Mesendoderm (in vitro differentiated cells): ENCODE data around the gene KLHL33.
A peak's percentile ranks its signal among the peaks of the same experiment; 100 is the strongest.

Experiments
- DNase-seq: peaks from one replicate; pipeline ENCODE4 v3.0.0; 2013
- H2AK5ac ChIP-seq: 2 replicates; pipeline ENCODE4 v1.6.1; 2013; ENCODE audit warnings: low read length, inconsistent platforms
- H2BK120ac ChIP-seq: 2 replicates; pipeline ENCODE4 v1.6.1; 2013; ENCODE audit warnings: low read depth, mild to moderate bottlenecking, low read length, moderate library complexity, mixed read lengths
- H2BK15ac ChIP-seq: replicated peaks from 2 replicates; pipeline ENCODE4 v1.6.1; 2013; ENCODE audit warnings: low read depth, mild to moderate bottlenecking, moderate library complexity
- H2BK5ac ChIP-seq: 2 replicates; pipeline ENCODE4 v1.6.1; 2013; ENCODE audit warnings: low read length, inconsistent platforms
- H3K18ac ChIP-seq: 2 replicates; pipeline ENCODE4 v1.6.1; 2013; ENCODE audit warnings: mild to moderate bottlenecking, low read length, mixed read lengths
- H3K23ac ChIP-seq: one replicate; pipeline ENCODE4 v1.6.1; 2013; ENCODE audit warnings: low read length
- H3K27ac ChIP-seq: 2 replicates; pipeline ENCODE4 v1.5.1; 2013; ENCODE audit warnings: low read depth, mild to moderate bottlenecking, inconsistent platforms, low read length, moderate library complexity
- H3K27me3 ChIP-seq: 2 replicates; pipeline ENCODE4 v1.6.1; 2013; ENCODE audit warnings: low read length, control low read depth, mild to moderate bottlenecking, inconsistent platforms; ENCODE audit not compliant: insufficient read depth, poor library complexity
- H3K36me3 ChIP-seq: 2 replicates; pipeline ENCODE4 v1.6.1; 2013; ENCODE audit warnings: low read length, inconsistent platforms; ENCODE audit not compliant: control insufficient read depth, insufficient read depth
- H3K4ac ChIP-seq: one replicate; pipeline ENCODE4 v1.6.1; 2013; ENCODE audit warnings: low read depth, mild to moderate bottlenecking, low read length, moderate library complexity
- H3K4me1 ChIP-seq: 2 replicates; pipeline ENCODE4 v1.6.1; 2013; ENCODE audit warnings: low read depth, low read length, inconsistent platforms; ENCODE audit not compliant: control insufficient read depth
- H3K4me2 ChIP-seq: 2 replicates; pipeline ENCODE4 v1.6.1; 2013; ENCODE audit warnings: low read length
- H3K4me3 ChIP-seq: 2 replicates; pipeline ENCODE4 v1.5.1; 2013; ENCODE audit warnings: mild to moderate bottlenecking, low read length
- H3K56ac ChIP-seq: one replicate; pipeline ENCODE4 v1.6.1; 2013; ENCODE audit warnings: low read length
- H3K79me1 ChIP-seq: 2 replicates; pipeline ENCODE4 v1.6.1; 2013; ENCODE audit warnings: low read length, inconsistent platforms
- H3K79me2 ChIP-seq: 2 replicates; pipeline ENCODE4 v1.6.1; 2013; ENCODE audit warnings: mild to moderate bottlenecking, low read length; ENCODE audit not compliant: control insufficient read depth, insufficient read depth
- H3K9ac ChIP-seq: 2 replicates; pipeline ENCODE4 v1.6.1; 2013; ENCODE audit warnings: low read length, inconsistent platforms
- H4K5ac ChIP-seq: one replicate; pipeline ENCODE4 v1.6.1; 2013; ENCODE audit warnings: low read length
- H4K8ac ChIP-seq: one replicate; pipeline ENCODE4 v1.6.1; 2013; ENCODE audit warnings: low read depth, mild to moderate bottlenecking, control low read depth, low read length, moderate library complexity
- WGBS: extraction: QIAGEN DNeasy Blood & Tissue Kit; methylation state at CpG from one replicate; pipeline ENCODE4 v1.1.7; 2013; ENCODE audit warnings: low lambda C conversion rate, missing lambda C conversion rate; ENCODE audit not compliant: insufficient coverage; ENCODE audit errors: extremely low coverage; 5-methylcytosine and 5-hydroxymethylcytosine counted together

KLHL33 gene

GRCh38 chr14:20472536-20473169 lies 36.7 kb upstream of the KLHL33 start:
- Histone ChIP-seq H3K4ac (no peak overlapping the region), H3K36me3 (peaks cover 22% of the 10 kb centered on the region), H3K56ac (no peak overlapping the region), H2BK120ac (no peak overlapping the region), H3K27ac (no peak overlapping the region), H3K27me3 (no peaks in the 10 kb centered on the region), H2BK15ac (no peak overlapping the region), H3K79me2 (peaks cover 32% of the 10 kb centered on the region), H3K23ac (no peak overlapping the region), H3K18ac (no peak overlapping the region), H3K9ac (no peak overlapping the region), H3K4me2 (no peak overlapping the region), H3K79me1 (peaks cover 17% of the 10 kb centered on the region), H3K4me3 (no peak overlapping the region), H3K4me1 (peaks cover 7% of the 10 kb centered on the region), H2BK5ac (no peak overlapping the region), H4K5ac (no peak overlapping the region), H2AK5ac (no peak overlapping the region), H4K8ac (no peak overlapping the region)
- no peak for DNase-seq
- WGBS = no CpG with 5 or more reads among the region's 2 CpGs

- Histone ChIP-seq H3K27me3 (no peaks in the 10 kb centered on the region), H2AK5ac (peak overlapping the region; percentile 71), H2BK5ac (peak overlapping the region; percentile 68), H3K4ac (no peak overlapping the region), H3K79me2 (peaks cover 32% of the 10 kb centered on the region), H3K9ac (peak overlapping the region; percentile 80), H2BK15ac (no peak overlapping the region), H3K4me2 (peak overlapping the region; percentile 99), H3K4me3 (peak overlapping the region; percentile 60), H4K8ac (no peak overlapping the region), H4K5ac (peak overlapping the region; percentile 74), H3K18ac (no peak overlapping the region), H2BK120ac (no peak overlapping the region), H3K4me1 (peaks cover 7% of the 10 kb centered on the region), H3K56ac (peak overlapping the region; percentile 89), H3K23ac (no peak overlapping the region), H3K36me3 (peaks cover 12% of the 10 kb centered on the region), H3K79me1 (peaks cover 14% of the 10 kb centered on the region), H3K27ac (peak overlapping the region; percentile 62)
- no CpG with 5 or more reads among the region's 2 CpGs for WGBS
- DNase-seq = no peak
Measured at GRCh38 chr14:20470603-20470901, 34.6 kb upstream of the KLHL33 start.

- H3K4me2 ChIP-seq = peak overlapping the region; percentile 99
- peak overlapping the region; percentile 29 for H3K4ac ChIP-seq
- H3K4me1 ChIP-seq = peaks cover 7% of the 10 kb centered on the region
- no peak overlapping the region for H2BK120ac ChIP-seq
- H3K79me1 ChIP-seq = peaks cover 14% of the 10 kb centered on the region
- peak overlapping the region; percentile 80 for H3K9ac ChIP-seq
- peak; percentile 88 for DNase-seq
- H2BK5ac ChIP-seq = peak overlapping the region; percentile 68
- H3K36me3 ChIP-seq = peaks cover 11% of the 10 kb centered on the region
- WGBS = no CpG with 5 or more reads among the region's 12 CpGs
- peak overlapping the region; percentile 74 for H4K5ac ChIP-seq
- H3K27ac ChIP-seq = peak overlapping the region; percentile 62
- H3K18ac ChIP-seq = no peak overlapping the region
- H3K79me2 ChIP-seq = peaks cover 32% of the 10 kb centered on the region
- peak overlapping the region; percentile 52 for H3K23ac ChIP-seq
- H2BK15ac ChIP-seq = no peak overlapping the region
- H4K8ac ChIP-seq = no peak overlapping the region
- H2AK5ac ChIP-seq = peak overlapping the region; percentile 71
- no peaks in the 10 kb centered on the region for H3K27me3 ChIP-seq
- H3K4me3 ChIP-seq = peak overlapping the region; percentile 60
- peak overlapping the region; percentile 89 for H3K56ac ChIP-seq
Measured at GRCh38 chr14:20469890-20470602, 34.1 kb upstream of the KLHL33 start.

GRCh38 chr14:20469242-20469889 lies 33.4 kb upstream of the KLHL33 start, which contains the start of gene PNP:
Gene PNP (plus strand): TSS chr14:20469406. CDS start chr14:20469525, 119 bp downstream.
- peak within 1 kb of the TSS; percentile 80 for H3K9ac ChIP-seq
- H3K56ac ChIP-seq = peak within 1 kb of the TSS; percentile 89
- H3K4me3 ChIP-seq = peak within 1 kb of the TSS; percentile 60
- no peak within 1 kb of the TSS for H2BK120ac ChIP-seq
- H2BK5ac ChIP-seq = peak within 1 kb of the TSS; percentile 29
- peak within 1 kb of the TSS; percentile 62 for H3K27ac ChIP-seq
- H3K23ac ChIP-seq = peak within 1 kb of the TSS; percentile 52
- peaks cover 13% of the 10 kb centered on the region for H3K79me1 ChIP-seq
- H3K4me1 ChIP-seq = peaks cover 7% of the 10 kb centered on the region
- peak; percentile 97 for DNase-seq
- H3K18ac ChIP-seq = no peak within 1 kb of the TSS
- H4K5ac ChIP-seq = no peak within 1 kb of the TSS
- H2AK5ac ChIP-seq = no peak within 1 kb of the TSS
- H3K27me3 ChIP-seq = no peaks in the 10 kb centered on the region
- peaks cover 32% of the 10 kb centered on the region for H3K79me2 ChIP-seq
- no CpG with 5 or more reads among the region's 40 CpGs for WGBS
- peak within 1 kb of the TSS; percentile 99 for H3K4me2 ChIP-seq
- H3K4ac ChIP-seq = peak within 1 kb of the TSS; percentile 29
- H4K8ac ChIP-seq = no peak within 1 kb of the TSS
- H3K36me3 ChIP-seq = peaks cover 6% of the 10 kb centered on the region
- no peak within 1 kb of the TSS for H2BK15ac ChIP-seq

- no peak for DNase-seq
- WGBS = no CpG with 5 or more reads among the region's 16 CpGs
- Histone ChIP-seq H2BK5ac (no peak overlapping the region), H3K4ac (no peak overlapping the region), H3K79me1 (peaks cover 12% of the 10 kb centered on the region), H3K4me2 (peak overlapping the region; percentile 54), H3K27me3 (no peaks in the 10 kb centered on the region), H3K18ac (no peak overlapping the region), H2BK15ac (no peak overlapping the region), H4K5ac (no peak overlapping the region), H2AK5ac (no peak overlapping the region), H3K4me3 (no peak overlapping the region), H3K36me3 (peaks cover 4% of the 10 kb centered on the region), H2BK120ac (no peak overlapping the region), H3K23ac (no peak overlapping the region), H3K56ac (peak overlapping the region; percentile 80), H3K4me1 (peaks cover 7% of the 10 kb centered on the region), H3K9ac (peak overlapping the region; percentile 58), H3K79me2 (peaks cover 32% of the 10 kb centered on the region), H3K27ac (no peak overlapping the region), H4K8ac (no peak overlapping the region)
Measured at GRCh38 chr14:20468764-20469241, 32.8 kb upstream of the KLHL33 start.
